ENCODE results near the gene FN1.

DNA sequence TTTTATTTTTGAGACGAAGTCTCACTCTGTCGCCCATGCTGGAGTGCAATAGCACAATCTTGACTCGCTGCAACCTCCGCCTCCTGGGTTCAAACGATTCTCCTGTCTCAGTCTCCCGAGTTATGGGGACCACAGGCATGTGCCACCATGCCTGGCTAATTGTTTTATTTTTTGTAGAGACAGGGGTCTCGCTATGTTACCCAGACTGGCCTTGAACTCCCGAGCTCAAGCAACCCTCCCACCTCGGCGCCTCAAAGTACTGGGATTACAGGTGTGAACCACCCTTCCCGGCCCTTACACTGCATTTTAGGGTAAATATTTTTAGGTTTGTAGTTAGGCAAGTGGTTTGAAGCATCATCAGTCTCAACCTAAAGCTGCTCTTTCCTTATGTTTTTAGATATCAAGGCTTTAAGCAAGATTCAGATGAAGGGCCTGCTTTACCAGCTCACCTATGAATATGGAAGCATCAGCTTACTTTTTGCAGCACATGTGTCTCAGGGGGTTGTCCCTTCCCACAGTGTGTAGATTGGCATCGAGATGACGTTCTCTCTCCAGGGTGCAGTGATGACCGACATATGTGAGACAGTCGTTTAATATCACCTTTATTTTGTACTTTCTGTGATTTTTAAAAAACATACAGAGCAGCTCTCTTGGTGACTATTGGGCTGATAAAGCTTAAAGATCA, 76.8 kb downstream of the FN1 start:
- TF ChIP-seq YY1 (IDR thresholded peaks at IDR 0.05; ENCODE audit: low read depth) (no peak), EP300 (IDR thresholded peaks at IDR 0.05; ENCODE audit: borderline replicate concordance) (no peak), TCF12 (IDR thresholded peaks at IDR 0.05; ENCODE audit: low read depth) (no peak)

Measured in Ishikawa (cell line).